GM12892 (cell line): Measurements from ENCODE around the gene GREB1.

Experiments used
- POLR2A ChIP-seq: IDR thresholded peaks from 2 replicates; pipeline ENCODE4 v1.6.1; 2011; ENCODE audit warnings: low read depth, low read length, control low read depth
- POLR2AphosphoS5 ChIP-seq: IDR thresholded peaks from 2 replicates; pipeline ENCODE4 v1.6.1; 2011; ENCODE audit warnings: low read depth, low read length, control low read depth

- no peak for TF ChIP-seq POLR2AphosphoS5
- no peak for TF ChIP-seq POLR2A
These were observed 17.9 kb downstream of the GREB1 start for GRCh38 chr2:11551569-11552259.
